ENCODE results near the gene PDYN.

PDYN gene

DNA sequence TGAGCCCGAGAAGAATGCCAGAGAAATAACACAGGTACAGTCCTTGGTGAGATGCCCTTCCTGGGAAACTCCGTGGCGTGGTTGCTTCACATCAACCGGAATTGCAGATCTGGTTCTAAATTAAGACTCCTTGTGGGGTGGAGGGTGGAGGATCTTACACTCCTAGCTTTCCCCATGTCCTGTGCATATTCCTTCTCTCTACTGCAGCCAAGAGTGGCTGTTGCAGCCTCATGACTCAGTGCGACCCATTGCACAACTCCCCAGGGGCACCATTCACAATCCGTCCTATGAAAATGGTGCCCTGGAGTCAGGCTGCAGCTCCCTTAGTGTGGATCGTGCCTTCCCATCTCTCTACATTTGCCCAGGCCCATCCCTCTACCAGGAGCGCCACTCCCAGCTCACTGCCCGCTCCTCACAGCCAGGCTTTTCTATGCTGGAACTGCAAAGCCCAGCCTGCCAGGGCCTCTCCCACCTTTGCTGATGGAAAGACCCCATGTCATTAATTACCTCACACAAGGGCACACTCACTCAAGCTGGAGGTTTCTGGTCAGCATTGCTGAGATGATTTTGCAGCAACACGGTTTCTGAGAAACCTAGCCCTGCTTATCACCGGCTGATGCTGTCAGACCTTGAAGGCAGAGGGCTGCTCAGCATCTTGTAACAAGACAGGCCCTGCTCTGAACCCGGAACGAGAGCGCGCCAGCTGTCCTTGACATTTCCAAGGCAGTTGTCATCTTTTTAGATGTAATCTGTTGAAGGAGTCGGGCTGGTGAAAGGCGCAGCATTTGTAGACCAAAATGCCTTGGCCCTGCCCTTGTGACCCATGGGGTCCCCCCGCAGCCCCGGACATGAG is 58.9 kb downstream of the PDYN start:
- no peak for DNase-seq (ENCODE audit: low read depth)

- no peak for DNase-seq (ENCODE audit: low read depth)
Measured at GRCh38 chr20:1934156-1934555, 59.7 kb downstream of the PDYN start.

GRCh38 chr20:1933465-1933870 is 60.4 kb downstream of the PDYN start:
- DNase-seq (ENCODE audit: low read depth) = no peak

- DNase-seq (ENCODE audit: low read depth) = no peak
Measured at GRCh38 chr20:1932971-1933370, 60.9 kb downstream of the PDYN start.

GRCh38 chr20:1931830-1932229 is 62.0 kb downstream of the PDYN start:
- no peak for DNase-seq (ENCODE audit: low read depth)

DNA sequence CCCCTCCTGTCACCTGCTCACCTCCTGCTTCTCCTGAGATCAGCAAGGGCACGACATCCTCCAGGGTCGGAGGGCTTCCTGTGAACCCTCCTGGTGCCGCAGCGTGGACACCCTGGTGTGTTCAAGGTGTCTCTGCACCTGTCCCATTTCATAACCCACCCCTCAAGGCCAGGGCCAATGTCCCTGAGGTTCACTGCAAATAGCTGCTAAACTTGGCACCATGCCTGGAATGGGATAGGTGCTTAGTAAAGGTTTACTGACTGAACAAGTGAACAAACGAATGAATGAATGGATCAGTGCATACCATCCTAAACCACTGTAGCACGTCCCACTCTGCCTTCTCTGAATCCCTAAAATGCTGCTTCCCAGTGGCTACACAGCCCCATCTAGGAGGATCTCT is 63.7 kb downstream of the PDYN start:
- no peak for DNase-seq (ENCODE audit: low read depth)

GRCh38 chr20:1929460-1929859 is 64.4 kb downstream of the PDYN start:
- DNase-seq (ENCODE audit: low read depth) = no peak

- no peak for DNase-seq (ENCODE audit: low read depth)
Measured at GRCh38 chr20:1928782-1929181, 65.1 kb downstream of the PDYN start.
